IPS-15b (cell line): ENCODE measurements around the gene CCDC73.

ENCODE experiments used
- H3K27me3 ChIP-seq: one replicate; pipeline ENCODE4 v1.6.1; 2013; ENCODE audit warnings: low read length; ENCODE audit not compliant: control insufficient read depth, insufficient read depth
- H3K36me3 ChIP-seq: one replicate; pipeline ENCODE4 v1.6.1; 2013; ENCODE audit warnings: low read length; ENCODE audit not compliant: control insufficient read depth, insufficient read depth
- H3K4me1 ChIP-seq: one replicate; pipeline ENCODE4 v1.6.1; 2013; ENCODE audit warnings: mild to moderate bottlenecking, low read length; ENCODE audit not compliant: control insufficient read depth, insufficient read depth
- H3K4me3 ChIP-seq: one replicate; pipeline ENCODE4 v1.5.1; 2013; ENCODE audit warnings: low read depth, low read length
- H3K9ac ChIP-seq: one replicate; pipeline ENCODE4 v1.6.1; 2013; ENCODE audit warnings: low read depth, mild to moderate bottlenecking, low read length
- H3K9me3 ChIP-seq: one replicate; pipeline ENCODE4 v1.6.1; 2013; ENCODE audit warnings: mild to moderate bottlenecking, low read length; ENCODE audit not compliant: control insufficient read depth, insufficient read depth

The CCDC73 gene

DNA sequence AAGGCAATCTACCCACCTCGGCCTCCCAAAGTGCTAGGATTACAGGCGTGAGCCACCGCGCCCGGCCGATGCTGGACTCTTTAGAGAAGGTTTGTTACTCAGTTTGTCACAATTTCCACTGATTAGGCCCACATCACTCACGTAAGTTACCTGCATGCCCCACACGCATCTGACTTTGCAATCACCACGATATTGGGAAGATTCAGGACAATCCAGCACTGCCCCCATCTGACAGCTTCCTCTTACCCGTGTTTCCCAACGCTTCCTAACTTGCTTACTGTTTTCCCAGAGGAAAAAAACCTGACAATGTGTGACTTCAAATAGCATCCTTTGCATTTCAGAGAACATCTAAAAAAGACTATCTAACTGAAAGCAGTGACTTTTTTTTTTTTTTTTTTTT, 232.6 kb downstream of the CCDC73 start:
- Histone ChIP-seq H3K27me3 (no peaks in the 10 kb centered on the region), H3K9me3 (no peaks in the 10 kb centered on the region), H3K4me1 (no peaks in the 10 kb centered on the region)

DNA sequence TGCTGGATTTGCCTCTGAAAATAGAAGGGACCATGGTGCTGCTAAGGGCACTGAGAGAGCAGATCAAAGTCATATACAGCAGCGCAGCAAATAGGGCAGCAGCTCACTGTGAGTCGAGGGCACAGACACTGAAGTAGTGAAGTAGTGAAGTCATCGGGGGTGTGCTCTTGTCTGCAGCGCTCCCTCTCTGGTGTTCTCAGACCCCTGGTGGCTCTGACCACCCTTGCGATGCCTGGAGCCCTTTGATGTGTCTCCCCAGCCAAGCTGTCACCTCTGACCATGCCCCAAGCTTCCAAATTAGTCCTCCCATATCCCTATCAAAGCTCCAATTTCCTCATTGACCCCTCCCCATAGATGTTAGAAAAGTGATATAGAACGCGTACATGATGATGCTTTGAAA, 238.6 kb downstream of the CCDC73 start:
- H3K36me3 ChIP-seq: no peaks in the 10 kb centered on the region
- H3K9ac ChIP-seq: no peak overlapping the region
- no peaks in the 10 kb centered on the region for H3K27me3 ChIP-seq
- no peak overlapping the region for H3K4me3 ChIP-seq
- H3K4me1 ChIP-seq: no peaks in the 10 kb centered on the region
- H3K9me3 ChIP-seq: no peaks in the 10 kb centered on the region

More for the DNA sequence above, 232.6 kb downstream of the CCDC73 start:
- no peaks in the 10 kb centered on the region for H3K36me3 ChIP-seq
- no peak overlapping the region for H3K9ac ChIP-seq
- H3K4me3 ChIP-seq: no peak overlapping the region

- no peaks in the 10 kb centered on the region for H3K27me3 ChIP-seq
These were observed 239.4 kb downstream of the CCDC73 start for GRCh38 chr11:32555091-32555490.

More at GRCh38 chr11:32555091-32555490, 239.4 kb downstream of the CCDC73 start:
- Histone ChIP-seq H3K36me3 (no peaks in the 10 kb centered on the region), H3K4me1 (no peaks in the 10 kb centered on the region), H3K4me3 (no peak overlapping the region), H3K9me3 (no peaks in the 10 kb centered on the region), H3K9ac (no peak overlapping the region)
